ENCODE data around the gene MAST4.
"Not testable (repeated sequence)": the region's sequence is repeated elsewhere in the genome, so short reads cannot be mapped to it uniquely, and the experiment has no call there.

Gene MAST4

GRCh38 chr5:67127347-67127895, 531.2 kb downstream of the MAST4 start:
- not testable (repeated sequence) for DNase-seq (ENCODE audit: low spot score)

DNA sequence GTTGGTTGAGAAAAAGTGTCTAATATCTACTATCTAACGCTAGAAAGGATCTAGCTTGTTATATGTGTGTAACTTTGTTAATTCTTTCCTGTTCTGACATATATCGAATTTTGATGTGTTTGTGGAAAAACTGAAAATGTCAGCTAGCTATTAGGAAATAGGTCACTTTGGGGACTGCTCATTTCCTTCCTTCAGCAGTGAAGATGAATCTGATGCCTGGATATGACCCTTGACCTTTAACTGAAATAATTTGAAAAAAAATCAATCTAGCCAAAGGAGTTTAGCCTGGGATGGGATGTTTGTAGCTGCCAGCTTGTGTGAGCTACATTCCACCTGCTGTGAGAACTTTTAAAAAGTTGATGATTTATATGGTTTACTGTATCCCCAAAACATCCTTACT, 533.6 kb downstream of the MAST4 start:
- no peak for DNase-seq (ENCODE audit: low spot score)

- DNase-seq (ENCODE audit: low spot score) = no peak
These were observed 537.0 kb downstream of the MAST4 start for GRCh38 chr5:67133217-67133616.

DNA sequence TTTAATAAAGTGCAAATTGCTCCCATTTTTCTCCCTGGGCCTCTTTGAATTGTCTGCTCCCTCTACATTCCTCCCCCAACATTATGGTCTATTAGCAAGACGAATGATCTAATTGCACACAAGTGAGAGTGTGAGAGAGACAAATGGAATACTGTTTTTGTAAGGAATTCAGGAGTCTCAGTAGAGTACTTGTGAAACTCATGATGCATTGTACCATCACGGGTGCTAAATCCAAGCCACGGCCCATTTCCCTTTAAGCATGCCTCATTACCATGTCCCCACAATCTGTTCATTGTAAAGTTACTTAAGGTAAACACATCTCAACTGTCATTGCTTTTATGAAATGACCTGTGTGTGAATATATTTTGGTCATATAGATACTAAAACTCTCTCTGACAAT, 537.6 kb downstream of the MAST4 start:
- no peak for DNase-seq (ENCODE audit: low spot score)

- no peak for DNase-seq (ENCODE audit: low spot score)
These were observed 539.3 kb downstream of the MAST4 start for GRCh38 chr5:67135381-67135984.

- DNase-seq (ENCODE audit: low spot score) = no peak
These were observed 542.8 kb downstream of the MAST4 start for GRCh38 chr5:67139030-67139429.

DNA sequence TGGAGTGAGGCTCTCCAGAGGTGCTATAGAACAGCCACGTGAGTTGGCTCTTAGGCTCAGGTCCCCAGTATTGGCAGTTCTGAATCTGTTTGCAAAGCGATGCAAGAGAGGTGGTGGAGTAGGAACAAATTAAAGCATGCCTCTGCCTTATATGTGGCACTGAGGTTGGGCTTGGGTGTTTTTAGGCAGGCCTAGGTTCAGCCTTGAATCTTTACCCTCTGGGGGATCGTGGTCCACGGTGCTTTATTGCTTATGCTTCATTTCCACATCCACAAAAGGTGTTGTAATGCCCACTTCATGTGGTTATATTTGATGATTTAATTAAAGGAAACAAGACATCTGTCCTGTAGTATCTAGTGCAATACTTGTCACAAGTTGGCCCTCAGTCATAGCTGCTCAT, 544.2 kb downstream of the MAST4 start:
- DNase-seq (ENCODE audit: low spot score) = no peak

GRCh38 chr5:67141644-67142043, 545.5 kb downstream of the MAST4 start:
- DNase-seq (ENCODE audit: low spot score) = no peak

GRCh38 chr5:67142816-67143215, 546.6 kb downstream of the MAST4 start:
- no peak for DNase-seq (ENCODE audit: low spot score)

DNA sequence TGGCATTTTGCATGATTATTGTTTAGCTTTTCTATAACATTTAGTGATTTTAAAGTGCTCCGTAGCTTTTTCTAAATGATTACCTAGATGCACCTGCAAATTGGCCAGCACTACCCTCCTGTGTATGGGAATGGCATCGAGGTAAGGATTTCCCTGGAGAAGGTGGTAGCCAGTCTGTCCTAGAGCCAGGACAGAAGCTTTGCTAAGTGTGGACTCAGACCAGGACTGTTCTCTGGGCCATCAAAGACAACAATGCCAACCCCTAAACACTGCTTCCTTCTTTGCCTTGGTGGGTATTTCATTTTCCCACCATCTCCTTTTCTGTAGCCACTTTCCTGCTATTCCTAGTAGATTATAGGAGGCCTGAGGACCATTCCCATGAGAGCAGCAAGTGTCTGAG, 547.4 kb downstream of the MAST4 start:
- DNase-seq (ENCODE audit: low spot score) = no peak

GRCh38 chr5:67144183-67144639, 548.0 kb downstream of the MAST4 start:
- DNase-seq (ENCODE audit: low spot score) = no peak

DNA sequence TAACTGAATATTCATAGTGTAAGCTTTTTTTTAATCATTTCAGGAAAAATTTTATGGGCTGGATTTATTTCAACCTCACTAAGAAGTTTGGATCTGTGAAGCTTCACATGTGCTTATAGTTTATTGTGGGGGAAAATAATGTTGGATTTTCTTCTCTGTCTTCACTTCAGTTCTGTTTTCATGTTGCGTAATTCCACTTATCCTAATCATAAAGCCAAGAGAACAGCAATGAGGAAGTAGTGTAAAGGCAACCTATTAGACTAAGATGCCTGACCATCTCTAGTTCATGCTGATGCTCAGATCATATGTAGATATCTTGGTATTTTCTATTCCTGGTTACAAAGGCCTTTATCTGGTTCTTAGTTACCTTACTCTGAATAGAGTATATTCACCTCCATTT, 550.4 kb downstream of the MAST4 start:
- DNase-seq (ENCODE audit: low spot score) = no peak

DNA sequence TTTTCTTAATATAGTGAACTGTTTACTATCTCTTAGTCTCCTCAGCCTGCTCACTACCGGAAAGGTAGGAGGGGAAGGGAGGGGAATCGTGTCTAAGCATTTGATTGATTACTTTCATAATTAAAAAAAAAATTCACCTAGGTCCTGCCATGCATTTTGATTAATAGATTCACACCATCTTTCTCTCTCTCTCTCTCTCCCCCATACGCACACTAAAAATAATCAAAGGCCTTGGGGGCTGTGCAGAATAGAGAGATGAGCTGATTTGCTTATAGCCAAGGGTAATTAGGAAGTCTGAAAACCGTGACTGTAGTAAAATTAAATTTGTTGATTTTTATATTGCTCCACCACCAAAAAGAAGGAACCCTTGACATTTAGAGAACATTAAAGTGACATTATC, 550.8 kb downstream of the MAST4 start:
- no peak for DNase-seq (ENCODE audit: low spot score)

- no peak for DNase-seq (ENCODE audit: low spot score)
These were observed 551.6 kb downstream of the MAST4 start for GRCh38 chr5:67147760-67148159.

GRCh38 chr5:67149057-67149950, 553.1 kb downstream of the MAST4 start:
- DNase-seq (ENCODE audit: low spot score) = no peak

GRCh38 chr5:67149951-67150523, 553.8 kb downstream of the MAST4 start:
- DNase-seq (ENCODE audit: low spot score) = no peak

- no peak for DNase-seq (ENCODE audit: low spot score)
These were observed 556.2 kb downstream of the MAST4 start for GRCh38 chr5:67152400-67152799.

- DNase-seq (ENCODE audit: low spot score) = no peak
These were observed 557.1 kb downstream of the MAST4 start for GRCh38 chr5:67153292-67153691.

- no peak for DNase-seq (ENCODE audit: low spot score)
These were observed 558.5 kb downstream of the MAST4 start for GRCh38 chr5:67154556-67155206.

DNA sequence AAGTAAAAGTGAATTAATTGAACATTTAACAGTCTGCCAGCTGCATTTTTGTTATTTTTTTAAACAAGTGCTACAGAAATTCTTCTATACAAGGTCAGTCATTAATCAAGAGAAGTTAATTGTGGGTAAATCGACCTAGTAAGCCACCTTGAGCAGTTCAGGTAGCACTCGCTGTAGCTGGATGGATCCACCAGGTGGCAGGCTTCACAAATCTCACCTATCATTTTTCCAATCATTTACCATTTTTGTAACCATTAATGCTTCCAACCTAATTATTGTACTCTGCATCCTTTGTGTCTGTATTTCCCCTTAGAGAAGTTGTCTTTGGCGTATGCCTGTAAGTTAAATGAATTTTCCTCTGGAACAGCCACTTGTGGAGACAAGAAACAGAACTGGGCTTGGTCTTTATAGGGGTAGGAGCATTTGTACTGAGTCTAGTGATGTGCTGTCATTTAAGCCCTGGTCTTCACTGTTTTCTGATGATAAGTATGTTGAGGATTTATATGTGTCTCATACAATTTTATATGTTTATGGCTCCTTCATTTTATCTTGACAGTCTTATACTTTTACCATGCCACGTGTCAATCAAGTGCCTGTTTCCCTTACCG, 560.9 kb downstream of the MAST4 start:
- no peak for DNase-seq (ENCODE audit: low spot score)

GRCh38 chr5:67160272-67160671, 564.1 kb downstream of the MAST4 start:
- DNase-seq (ENCODE audit: low spot score) = no peak

GRCh38 chr5:67160985-67161384, 564.8 kb downstream of the MAST4 start:
- no peak for DNase-seq (ENCODE audit: low spot score)

Data from kidney capillary endothelial cell (primary cell).